Fibroblast of the conjunctiva (primary cell): Measurements from ENCODE around the gene PRR19.
A peak's percentile ranks its signal among the peaks of the same experiment; 100 is the strongest.
"Not testable (repeated sequence)": the region's sequence is repeated elsewhere in the genome, so short reads cannot be mapped to it uniquely, and the experiment has no call there.

Source experiments
- DNase-seq: peaks from one replicate; pipeline ENCODE4 v3.0.0-alpha.2; 2010; ENCODE audit warnings: low read depth

Gene PRR19, protein sequence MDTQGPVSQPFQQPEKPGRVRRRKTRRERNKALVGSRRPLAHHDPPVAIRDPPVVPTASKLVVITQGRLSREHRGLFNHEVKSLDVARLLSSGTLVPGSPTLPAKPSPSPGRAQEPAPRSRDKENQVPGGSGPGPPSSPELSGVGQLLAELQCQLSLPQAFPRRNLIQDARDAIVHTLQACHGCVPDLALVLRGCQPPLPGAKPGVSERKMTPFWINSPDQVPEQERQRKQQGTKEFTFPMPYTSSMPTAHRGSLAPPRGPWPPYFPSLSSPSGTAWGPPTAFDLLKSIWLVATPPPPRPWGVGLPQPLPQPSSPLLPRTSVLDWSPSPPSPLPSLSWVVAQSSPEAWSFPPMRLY

DNA sequence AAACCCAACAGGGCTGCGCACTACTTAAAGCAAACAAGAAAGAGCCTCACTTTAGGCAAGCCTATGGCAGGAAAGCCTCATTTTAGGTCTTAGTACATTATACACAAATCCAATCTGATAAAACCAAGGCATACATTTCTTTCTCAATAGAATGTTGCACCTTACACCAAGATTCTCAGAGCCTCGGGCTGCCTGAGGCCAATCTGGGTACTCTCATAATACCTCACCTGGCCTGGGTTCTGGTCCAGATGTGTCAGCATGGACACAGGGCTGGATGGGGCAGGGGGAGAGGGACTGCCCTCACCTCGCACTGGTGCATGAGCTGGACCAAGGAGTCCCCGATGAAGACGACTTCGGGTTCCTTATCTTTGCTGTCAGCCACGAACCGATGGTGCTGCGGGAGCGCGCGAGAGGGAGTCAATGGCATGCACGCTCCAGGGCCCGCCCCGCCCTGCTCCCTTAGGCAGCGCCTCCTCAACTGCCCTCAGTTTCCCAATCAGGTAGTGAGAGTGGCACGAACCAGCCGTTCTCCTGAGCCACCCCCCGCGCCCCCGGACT, at the start of gene PRR19:
Gene PRR19, plus strand, starts transcription at position 487 of the 558 bp plus-strand sequence. CDS start 7,453 bp downstream, outside the sequence.
- no peak for DNase-seq

DNA sequence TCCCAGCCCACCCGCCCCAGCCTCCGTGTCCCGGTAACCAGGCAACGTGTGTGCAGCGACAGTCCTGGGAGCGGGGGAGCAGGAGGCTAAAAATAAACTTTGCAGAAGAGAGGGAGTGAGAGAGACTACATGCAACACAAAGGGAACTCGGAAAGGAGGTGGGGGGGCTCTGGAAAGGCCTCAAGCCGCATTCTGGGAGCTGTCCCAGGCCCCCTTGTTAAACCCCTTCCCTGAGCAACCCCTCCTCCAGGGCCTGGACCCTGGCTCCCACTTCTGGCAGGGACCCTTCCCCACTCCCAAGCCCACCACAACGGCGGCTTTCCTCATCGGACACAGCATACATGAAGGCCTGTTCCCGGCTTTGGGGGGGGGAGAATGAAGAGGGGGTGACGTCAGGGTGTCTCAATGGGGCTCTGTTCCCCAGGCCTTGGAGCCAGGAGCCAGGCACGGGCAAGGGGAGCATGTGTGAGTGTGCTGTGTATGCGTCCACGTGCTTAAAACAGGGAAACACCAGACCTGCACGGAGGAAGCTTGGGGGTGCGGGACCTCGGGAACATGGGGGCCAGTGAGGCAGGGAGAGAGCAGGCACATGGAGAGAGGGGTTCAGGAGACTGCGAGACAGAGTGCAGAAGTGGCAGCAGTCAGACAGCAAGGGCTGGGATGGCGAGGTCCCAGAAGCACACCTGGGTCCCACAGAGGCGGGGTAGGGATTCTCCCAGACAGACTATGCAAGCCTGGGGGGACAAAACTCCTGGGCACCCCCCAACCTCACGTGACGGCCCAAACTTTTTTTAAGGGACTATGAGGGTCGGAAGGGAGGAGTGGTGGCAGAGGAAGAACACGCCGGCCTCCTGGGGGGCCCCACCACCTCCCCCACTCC, 49.3 kb upstream of the PRR19 start:
- no peak for DNase-seq

DNA sequence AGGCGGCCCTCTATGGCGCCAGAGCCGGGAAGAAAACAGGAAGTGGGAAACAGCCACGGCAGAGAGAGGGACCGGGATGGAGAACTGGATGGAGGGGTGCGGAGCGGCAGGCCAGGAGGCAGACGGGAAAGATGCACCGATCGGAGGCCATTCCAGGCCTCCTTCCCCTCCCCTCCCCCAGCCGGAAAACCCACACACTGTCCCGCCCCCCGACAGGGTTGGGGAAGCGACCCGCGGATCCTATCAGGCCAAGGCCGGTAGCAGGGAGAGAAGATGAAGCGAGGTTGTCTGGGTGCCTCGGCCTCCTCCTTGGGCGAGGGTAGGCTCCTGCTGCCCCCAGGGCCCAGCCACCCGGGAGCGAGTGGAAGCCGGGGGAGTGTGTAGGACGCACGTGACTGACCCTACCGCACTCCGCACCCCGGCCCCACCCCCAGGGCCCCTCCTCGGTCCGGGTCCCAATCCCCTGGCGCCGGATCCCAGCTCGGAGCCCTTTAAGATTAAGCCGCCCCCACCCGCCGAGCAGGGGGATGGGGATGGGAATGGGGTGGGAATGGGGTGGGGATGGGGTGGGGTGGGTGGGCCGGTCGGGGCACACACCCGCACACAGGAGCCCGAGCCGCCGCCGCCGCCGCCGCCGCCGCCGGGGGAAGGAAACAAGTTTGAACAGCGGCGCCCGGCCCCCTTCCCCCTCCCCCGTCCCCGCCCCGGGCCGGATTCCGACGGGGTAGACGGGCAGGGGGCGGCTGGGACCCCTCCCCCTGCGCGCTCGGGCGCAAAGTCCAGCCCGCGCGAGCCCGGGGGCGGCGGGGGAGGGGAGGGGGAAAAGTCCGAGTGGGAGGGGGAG, 48.5 kb upstream of the PRR19 start:
- DNase-seq, result no peak

DNA sequence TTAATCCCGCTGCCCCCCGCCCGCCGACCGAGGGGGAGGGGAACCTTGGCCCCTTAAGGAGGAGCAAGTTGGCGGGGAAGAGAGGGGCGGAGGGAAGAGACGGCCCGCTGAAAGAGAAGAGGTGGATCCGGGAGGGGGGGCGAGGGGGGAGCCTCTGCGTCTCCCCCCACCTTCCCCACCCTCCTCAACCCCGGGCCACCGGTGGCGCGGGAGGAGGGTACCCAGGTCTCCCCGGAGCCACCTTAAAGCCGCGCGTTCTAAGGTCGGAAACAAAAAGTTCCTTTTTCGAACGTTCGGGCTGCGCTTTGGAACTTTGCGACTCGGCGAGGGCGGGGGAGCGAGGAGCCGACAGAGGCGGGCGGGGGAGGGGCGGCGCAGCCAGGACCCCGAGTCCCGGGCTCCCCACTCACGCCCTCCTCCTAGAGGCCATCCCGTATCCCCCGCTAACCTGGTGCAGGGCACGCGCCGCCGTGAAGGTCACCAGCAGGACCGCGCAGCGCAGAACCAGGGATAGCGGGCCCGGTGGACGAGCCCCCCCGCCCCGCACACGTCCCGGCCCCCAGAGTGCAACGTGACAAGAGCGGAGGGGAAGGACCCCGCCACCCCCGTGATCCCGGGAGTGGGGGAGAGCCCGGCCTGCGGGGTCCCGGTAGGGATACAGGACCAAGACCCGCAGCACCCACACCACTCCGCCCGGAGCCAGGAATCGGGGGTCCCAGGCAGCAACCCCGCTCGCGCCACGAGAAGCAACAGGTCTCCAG, 47.7 kb upstream of the PRR19 start:
- no peak for DNase-seq

DNA sequence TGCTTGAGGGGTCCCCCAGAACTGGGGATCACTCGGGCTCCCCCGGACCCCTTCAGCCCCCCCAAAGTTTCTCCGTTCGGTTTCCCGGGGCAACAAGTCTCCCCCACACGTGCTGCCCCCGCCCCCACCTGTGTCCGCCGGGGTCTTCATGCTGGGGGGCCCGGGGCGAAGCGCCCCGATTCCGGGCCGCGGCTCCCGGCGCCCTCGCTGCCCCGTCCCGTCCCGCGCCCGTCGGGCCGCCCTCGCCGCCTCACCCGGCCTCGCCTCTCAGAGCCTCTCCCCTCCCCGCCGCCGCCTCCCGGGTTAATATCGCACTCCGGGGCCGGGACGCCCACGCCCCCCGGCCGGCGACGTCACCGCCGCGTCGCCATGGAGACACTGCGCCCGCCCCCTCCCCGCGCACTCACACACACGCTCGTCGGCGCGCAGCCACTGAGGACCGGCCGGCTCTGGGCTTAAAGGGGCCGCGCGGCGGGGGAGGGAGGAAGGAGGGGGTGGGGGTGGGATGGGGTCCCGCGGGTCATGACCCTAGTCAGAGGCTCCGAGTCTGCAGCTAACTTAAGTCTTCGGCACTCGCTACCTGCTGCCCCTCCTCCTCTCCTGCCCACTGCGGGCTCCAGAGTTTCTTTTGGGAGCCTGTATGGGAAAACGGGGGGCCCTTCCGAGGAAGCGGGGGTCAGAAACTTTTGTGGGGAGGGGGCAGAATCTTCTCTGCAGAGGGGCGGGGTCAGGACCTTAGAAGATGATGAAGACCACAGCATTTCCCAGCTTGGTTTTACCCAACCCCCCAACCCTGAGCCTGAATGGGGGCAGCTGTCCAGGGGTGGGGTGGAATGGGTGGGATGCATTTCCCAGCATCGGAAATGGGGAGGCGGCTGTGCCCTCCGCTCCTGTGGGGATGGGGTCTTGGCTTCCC, 46.8 kb upstream of the PRR19 start, which contains the start of gene ERF:
Gene ERF, minus strand, starts transcription at position 279 of the 916 bp plus-strand sequence. Its CDS starts 129 bp downstream, at position 150.
- DNase-seq, result peak; percentile 75

DNA sequence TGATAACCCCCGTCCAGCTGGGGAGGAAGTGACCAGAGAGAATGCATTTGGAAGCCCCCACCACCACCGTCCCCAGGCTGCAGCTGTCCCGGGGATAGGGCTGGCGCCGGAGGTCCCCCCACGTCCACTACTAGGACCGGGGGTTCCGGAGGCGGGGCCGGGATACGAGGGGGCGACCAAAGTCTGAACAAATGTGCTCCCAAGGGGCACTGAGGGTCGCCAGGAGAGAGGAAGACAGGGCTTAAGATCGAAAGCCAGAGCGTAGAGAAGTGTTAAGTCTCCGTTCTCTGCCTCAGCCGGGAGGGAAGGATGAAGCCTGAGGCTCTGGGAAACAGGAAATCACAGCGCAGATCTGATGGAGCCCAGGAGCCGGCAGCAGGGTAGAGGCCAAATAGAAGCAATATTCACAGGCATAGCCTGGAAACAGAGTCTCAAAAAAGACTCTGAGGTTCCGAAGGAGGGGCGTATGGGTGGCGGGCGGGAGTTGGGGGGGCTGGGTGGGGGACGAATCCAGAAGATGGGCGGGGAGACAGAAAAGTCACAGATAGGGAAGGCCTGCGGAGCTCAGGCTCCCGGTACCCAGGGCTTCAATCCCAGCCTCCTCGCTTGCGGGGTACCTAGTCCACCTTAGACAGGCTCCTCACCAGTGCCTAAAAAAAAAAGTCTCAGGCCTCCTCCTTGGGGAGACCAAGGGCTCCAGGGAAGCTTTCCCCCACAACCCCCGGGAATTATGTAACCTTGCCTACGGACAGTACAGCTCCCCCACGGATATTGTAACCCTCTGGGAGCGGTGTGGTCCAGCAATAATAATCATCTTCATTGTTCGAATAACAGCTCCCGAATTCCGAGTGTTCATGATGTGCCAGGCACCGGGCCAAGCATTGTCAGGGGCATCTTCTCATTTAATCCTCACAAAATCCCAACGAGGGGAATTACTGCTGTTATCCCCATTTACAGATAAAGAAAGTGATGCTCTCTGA, 45.9 kb upstream of the PRR19 start:
- DNase-seq, result no peak

DNA sequence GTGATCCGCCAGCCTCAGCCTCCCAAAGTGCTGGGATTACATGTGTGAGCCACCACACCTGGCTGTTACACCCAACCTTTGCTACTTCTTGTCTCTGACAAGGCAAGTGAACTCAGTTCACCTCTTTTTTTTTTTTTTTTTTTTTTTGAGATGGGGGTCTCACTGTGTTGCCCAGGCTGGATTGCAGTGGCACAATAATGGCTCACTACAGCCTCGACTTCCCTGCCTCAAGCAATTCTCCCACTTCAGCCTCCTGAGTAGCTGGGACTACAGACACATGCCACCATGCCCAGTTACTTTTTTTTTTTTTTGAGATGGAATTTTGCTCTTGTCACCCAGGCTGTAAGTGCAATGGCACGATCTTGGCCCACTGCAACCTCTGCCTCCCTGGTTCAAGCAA, 44.1 kb upstream of the PRR19 start:
- DNase-seq, result not testable (repeated sequence)

DNA sequence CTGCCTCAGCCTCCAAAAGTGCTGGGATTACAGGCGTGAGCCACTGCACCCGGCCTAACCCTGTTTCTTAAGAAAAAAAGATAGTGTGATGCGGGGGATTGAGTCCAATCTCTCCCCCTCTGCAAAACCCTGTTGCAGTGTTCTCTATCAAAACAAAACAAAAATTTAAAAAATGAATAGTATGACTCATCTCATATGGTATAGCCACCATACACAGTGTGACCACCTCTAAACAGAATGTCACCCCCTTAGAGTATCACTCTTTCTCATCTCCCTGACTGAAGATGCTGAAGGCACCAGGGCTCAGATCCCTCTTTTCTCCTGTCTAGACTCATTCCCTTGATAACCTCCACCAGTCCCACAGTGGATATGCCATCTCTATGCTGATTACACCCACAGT, 40.2 kb upstream of the PRR19 start:
- no peak for DNase-seq

DNA sequence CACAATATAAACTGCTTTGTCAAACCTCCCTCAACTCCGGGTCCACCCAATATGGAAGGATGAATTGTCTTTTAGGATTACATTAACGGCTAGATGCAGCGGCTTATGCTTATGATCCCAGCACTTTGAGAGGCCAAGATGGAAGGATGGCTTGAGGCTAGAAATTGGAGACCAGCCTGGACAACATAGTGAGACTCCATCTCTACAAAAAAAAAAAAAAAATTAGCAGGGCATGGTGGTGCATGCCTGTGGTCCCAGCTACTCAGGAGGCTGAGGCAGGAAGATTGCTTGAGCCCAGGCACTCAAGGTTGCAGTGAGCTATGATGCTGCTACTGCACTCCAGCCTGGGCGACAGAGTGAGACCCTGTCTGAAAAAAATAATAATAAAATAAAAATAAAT, 35.8 kb upstream of the PRR19 start:
- not testable (repeated sequence) for DNase-seq

DNA sequence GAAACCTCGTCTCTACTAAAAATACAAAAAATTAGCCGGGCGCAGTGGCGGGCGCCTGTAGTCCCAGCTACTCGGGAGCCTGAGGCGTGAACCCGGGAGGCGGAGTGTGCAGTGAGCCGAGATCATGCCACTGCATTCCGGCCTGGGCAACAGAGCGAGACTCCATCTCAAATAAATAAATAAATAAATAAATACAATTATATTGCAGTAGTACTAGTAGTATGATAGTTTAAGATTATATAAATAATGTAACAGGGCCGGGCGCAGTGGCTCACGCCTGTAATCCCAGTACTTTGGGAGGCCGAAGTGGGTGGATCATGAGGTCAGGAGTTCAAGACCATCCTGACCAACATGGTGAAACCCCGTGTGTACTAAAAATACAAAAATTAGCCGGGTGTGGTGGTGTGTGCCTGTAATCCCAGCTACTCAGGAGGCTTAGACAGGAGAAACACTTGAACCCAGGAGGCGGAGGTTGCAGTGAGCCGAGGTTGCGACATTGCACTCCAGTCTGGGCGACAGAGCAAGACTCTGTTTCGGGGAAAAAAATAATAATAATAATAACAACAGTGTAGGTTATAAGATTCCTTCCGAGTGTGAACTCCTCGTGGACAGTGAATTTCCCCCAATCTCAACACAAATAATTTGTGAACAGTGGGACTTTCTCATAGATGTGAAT, 34.9 kb upstream of the PRR19 start:
- DNase-seq, result not testable (repeated sequence)

DNA sequence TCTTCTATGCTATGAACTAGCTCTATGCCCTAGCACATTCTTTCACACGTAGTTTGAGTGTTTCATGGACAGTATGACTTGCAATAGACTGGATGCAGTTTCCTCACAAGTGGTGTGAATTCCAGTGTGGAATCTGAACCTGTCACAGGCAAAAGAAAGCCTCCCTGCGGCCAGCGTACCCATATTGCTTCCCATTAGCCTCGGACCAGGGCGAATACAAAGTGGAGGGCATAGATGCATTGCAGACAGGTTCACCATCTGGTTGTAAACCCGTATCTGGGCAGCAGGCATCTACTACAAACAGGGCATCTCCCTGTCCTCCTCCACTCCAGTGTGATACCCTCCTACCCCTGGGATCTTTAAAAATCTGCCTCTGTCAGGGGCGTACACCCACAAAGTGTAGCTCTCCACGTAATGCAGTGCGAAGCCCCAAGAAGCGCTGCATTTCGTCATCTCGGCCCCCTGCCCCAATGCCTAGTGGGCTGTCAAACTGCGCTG, 34.2 kb upstream of the PRR19 start:
- DNase-seq, result no peak

DNA sequence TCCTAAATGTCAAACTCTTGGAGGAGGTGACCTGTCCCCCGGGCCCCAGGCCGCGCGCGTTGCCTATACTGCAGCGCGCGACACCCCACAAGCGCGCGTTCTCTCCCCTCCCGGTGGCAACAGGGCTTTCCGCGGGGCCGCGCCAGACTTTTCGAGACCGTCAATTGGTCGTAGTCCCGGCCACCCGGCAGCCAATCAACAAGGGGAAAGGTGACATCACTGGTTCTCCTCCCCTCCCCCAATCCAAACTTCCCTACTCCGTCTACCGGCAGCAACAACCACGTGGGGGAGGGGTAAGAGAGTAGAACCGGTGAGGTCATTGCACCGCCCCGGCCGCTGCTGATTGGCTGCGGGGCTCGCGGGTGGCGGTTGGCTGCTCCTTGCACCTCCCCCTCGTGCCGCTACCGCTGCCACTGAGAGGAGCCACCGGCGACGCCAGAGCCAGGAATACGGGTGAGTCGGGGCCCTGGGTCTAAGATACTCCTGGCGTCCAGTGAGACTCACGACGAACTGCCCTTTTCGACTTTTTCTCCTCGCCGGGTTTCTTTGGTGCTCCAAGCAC, 33.7 kb upstream of the PRR19 start:
- peak; percentile 99 for DNase-seq

DNA sequence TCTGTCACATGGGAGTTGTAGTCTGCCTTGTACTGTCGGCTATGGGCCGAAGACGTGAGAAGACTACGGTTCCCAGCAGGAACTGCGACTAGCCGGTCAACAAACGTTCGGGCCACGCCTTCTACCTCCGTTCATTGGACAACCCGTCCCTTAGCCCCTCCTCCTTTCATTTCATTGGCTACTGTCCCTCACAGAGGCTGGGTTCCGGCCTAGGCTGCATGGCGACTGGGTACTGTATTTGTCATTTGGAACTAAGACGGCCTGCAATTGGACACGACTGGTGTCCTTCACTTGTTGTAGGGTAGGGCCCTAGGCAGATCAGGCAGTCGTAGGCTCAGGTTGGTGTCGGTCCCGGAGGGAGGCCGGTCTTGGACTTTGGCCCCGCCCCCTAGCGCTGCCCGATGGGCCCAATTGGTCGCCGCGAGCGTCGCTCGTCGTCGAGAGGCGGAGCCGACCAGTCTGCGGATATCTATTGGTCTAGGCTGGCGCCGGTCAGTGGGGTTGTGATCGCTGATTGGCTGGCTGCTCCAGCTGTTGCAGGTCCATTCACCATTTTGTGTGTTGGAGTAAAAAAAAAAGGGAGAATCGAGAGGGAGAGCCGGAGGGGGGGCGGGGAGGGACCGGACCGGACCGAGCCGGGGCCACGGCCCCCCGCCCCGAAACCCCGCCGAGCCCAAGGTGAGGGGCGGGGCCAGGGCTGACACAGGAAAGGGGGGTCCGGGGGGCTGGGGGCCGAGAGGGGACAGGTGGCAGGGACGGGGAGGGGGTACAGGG, 33.0 kb upstream of the PRR19 start, which contains the start of gene CIC:
Gene CIC, plus strand, starts transcription at position 549 of the 774 bp plus-strand sequence. CDS start 2,532 bp downstream, outside the sequence.
- peak; percentile 100 for DNase-seq

DNA sequence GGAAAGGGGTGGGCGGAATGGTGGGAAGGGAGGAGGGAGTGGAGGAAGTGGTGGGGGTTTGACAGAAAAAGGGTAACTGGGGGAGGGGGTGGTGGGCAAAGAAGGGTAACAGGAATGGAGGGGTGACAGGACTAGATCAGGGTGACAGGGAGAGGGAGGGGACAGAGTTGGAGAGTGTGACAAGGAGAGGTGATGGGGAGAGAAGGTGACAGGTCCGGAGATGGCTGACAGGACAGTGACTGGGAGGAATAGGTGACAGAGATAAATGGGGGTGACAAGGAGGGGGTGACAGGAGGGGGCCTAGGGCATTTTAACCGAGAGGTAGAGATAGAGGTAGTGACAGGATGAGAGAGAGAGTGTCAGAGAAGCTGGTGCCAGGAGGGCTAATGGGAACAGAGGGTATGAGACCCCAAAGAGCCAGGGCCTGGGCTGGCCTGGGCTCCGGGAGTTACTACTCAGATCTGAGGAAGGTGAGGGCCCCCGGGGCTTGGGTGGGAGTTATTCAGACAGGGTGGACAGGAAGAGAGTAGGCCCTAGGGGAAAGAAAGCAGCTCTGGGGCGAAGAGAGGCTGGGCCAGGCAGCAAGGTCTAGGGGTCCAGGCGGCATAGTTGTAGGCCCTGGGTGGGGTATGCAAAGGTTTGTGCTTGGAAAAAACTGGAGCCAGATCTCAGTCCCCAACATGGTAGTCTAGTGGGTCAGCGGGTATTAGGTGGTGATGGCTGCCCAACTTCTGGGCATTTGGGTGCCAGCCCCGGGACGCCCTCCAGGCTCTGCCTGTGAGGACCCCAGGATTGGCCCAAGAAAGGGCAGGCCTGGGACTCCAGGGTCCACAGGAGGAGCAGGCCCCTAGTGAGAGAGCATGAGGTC, 32.2 kb upstream of the PRR19 start:
- DNase-seq, result no peak

DNA sequence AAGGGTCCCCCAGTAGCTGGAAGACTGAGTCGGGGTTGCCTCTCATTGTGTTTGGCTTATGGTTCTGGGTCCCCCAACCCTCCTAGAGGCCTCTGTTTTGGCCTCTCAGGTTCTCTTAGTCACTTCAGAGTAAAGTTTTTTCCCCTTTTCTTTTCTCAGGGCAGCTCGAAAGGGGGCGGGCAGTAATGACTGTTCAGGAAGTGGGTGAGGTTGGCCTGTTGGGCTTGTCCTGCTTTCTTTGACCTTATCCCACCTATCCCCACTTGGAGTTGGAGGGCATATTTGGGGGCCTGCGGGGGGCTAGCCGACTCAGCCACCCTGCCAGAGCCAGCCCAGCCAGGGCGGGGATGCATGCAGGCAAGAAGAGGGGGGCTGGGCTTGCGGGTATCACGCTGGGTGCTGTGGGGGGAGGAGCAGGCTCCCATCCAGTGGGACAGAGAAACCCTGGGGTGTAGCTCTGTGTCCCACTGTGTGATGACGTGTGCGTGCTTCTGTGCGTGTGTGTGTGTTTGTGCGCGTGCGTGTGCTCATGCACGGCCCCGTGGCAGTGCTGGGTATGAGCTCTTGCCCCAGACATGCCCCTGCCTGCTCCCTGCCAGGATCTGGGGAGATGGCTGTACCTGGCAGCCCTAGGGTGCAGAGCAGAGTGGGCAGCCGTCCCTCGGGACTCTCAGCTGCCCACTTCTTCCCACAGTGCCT, 31.4 kb upstream of the PRR19 start:
- DNase-seq, result no peak
